Parathyroid adenoma (tissue), 2 donors: ENCODE results near the gene FRAS1.
"Not testable (repeated sequence)": the region's sequence is repeated elsewhere in the genome, so short reads cannot be mapped to it uniquely, and the experiment has no call there.

ENCODE experiments used
- H2AFZ ChIP-seq: fragments of 300-600 bp; sonication (generic); one replicate; pipeline ENCODE4 v1.7.0; 2017; ENCODE audit warnings: antibody characterized with exemption, mild to moderate bottlenecking
- H3K27ac ChIP-seq: fragments of 300-600 bp; sonication (generic); one replicate; pipeline ENCODE4 v1.7.0; 2017
- H3K27me3 ChIP-seq: fragments of 300-600 bp; sonication (generic); one replicate; pipeline ENCODE4 v1.7.0; 2017; ENCODE audit warnings: low read length; ENCODE audit not compliant: control insufficient read depth, insufficient read depth
- H3K36me3 ChIP-seq: fragments of 300-600 bp; sonication (generic); one replicate; pipeline ENCODE4 v1.7.0; 2017; ENCODE audit warnings: low read length; ENCODE audit not compliant: control insufficient read depth, insufficient read depth
- H3K4me1 ChIP-seq: fragments of 300-600 bp; sonication (generic); one replicate; pipeline ENCODE4 v1.7.0; 2017; ENCODE audit warnings: control low read depth
- H3K4me2 ChIP-seq: fragments of 300-600 bp; sonication (generic); one replicate; pipeline ENCODE4 v1.7.0; 2017; ENCODE audit warnings: low read length
- H3K4me3 ChIP-seq: fragments of 300-600 bp; sonication (generic); one replicate; pipeline ENCODE4 v1.7.0; 2017; ENCODE audit warnings: low read depth, low read length
- H3K79me2 ChIP-seq: fragments of 300-600 bp; sonication (generic); one replicate; pipeline ENCODE4 v1.7.0; 2017; ENCODE audit warnings: control low read depth
- H3K9ac ChIP-seq: fragments of 300-600 bp; sonication (generic); one replicate; pipeline ENCODE4 v1.7.0; 2017; ENCODE audit warnings: mild to moderate bottlenecking
- H3K9me3 ChIP-seq: fragments of 300-600 bp; sonication (generic); one replicate; pipeline ENCODE4 v1.7.0; 2017; ENCODE audit warnings: low read length; ENCODE audit not compliant: control insufficient read depth
- TF ChIP-seq, protein P1 (sequence below): fragments of 300-600 bp; sonication (generic); IDR thresholded peaks from one replicate; pipeline ENCODE4 v1.7.0; 2017; ENCODE audit warnings: antibody characterized with exemption, mild to moderate bottlenecking
- donor health status: primary hyperparathyroidism.

Gene FRAS1

DNA sequence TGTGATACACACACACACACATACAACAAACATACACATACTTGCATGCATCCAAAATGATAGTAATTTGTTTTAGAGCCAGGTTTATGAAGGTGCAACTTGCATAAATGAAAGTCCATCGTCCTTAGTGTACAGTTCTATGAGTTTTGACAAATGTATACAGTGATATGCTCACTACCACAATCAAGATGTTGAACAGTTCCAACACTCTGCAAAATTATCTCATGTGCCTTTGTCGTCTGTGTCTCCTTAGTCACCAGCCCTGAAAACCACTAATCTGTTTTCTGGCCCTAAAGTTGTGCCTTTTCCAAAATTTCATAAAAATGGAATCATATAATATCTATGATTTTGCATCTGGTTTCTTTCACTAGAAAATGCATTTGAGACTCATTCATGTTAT, 426.7 kb downstream of the FRAS1 start:
- H3K36me3 ChIP-seq: no peaks in the 10 kb centered on the region
- H3K27ac ChIP-seq: no peak overlapping the region
- no peak overlapping the region for H3K4me3 ChIP-seq
- no peak overlapping the region for H3K4me2 ChIP-seq
- H3K79me2 ChIP-seq: no peaks in the 10 kb centered on the region
- TF ChIP-seq, protein P1, sequence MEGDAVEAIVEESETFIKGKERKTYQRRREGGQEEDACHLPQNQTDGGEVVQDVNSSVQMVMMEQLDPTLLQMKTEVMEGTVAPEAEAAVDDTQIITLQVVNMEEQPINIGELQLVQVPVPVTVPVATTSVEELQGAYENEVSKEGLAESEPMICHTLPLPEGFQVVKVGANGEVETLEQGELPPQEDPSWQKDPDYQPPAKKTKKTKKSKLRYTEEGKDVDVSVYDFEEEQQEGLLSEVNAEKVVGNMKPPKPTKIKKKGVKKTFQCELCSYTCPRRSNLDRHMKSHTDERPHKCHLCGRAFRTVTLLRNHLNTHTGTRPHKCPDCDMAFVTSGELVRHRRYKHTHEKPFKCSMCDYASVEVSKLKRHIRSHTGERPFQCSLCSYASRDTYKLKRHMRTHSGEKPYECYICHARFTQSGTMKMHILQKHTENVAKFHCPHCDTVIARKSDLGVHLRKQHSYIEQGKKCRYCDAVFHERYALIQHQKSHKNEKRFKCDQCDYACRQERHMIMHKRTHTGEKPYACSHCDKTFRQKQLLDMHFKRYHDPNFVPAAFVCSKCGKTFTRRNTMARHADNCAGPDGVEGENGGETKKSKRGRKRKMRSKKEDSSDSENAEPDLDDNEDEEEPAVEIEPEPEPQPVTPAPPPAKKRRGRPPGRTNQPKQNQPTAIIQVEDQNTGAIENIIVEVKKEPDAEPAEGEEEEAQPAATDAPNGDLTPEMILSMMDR: no peak
- no peak overlapping the region for H3K9ac ChIP-seq
- H2AFZ ChIP-seq: no peak overlapping the region
- H3K4me1 ChIP-seq: no peaks in the 10 kb centered on the region
- no peaks in the 10 kb centered on the region for H3K9me3 ChIP-seq
- no peaks in the 10 kb centered on the region for H3K27me3 ChIP-seq

GRCh38 chr4:78484574-78484973, 427.5 kb downstream of the FRAS1 start:
- Histone ChIP-seq H3K9ac (no peak overlapping the region), H3K79me2 (no peaks in the 10 kb centered on the region), H3K9me3 (no peaks in the 10 kb centered on the region), H3K36me3 (no peaks in the 10 kb centered on the region), H3K27ac (no peak overlapping the region), H3K27me3 (no peaks in the 10 kb centered on the region), H3K4me2 (no peak overlapping the region), H3K4me3 (no peak overlapping the region), H2AFZ (no peak overlapping the region), H3K4me1 (no peaks in the 10 kb centered on the region)
- TF ChIP-seq, protein P1: no peak

DNA sequence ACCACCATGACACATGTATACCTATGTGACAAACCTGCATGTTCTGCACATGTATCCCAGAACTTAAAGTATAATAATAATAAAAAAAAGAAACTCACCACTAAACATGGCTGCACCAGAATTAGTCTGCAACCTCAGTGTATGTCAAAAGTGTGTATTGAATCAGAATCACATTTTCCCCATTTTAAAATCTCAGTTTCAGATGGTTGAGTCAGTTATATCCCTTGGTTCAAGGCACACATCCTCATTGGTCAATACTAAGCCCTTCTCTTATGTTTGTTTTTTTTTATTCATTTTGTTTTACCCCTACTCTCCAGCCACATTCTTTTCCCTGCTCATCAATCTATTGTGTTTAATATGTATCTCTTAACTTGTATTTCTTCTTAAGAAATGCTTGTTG, 436.6 kb downstream of the FRAS1 start:
- Histone ChIP-seq H3K4me1 (peaks cover 2% of the 10 kb centered on the region), H3K9ac (no peak overlapping the region)
- TF ChIP-seq, protein P1: no peak

GRCh38 chr4:78496021-78496643, 439.0 kb downstream of the FRAS1 start:
- Histone ChIP-seq H2AFZ (no peak overlapping the region), H3K9me3 (no peaks in the 10 kb centered on the region), H3K9ac (no peak overlapping the region), H3K27ac (no peak overlapping the region), H3K4me3 (no peak overlapping the region), H3K4me2 (no peak overlapping the region), H3K36me3 (no peaks in the 10 kb centered on the region), H3K27me3 (no peaks in the 10 kb centered on the region), H3K4me1 (peaks cover 2% of the 10 kb centered on the region), H3K79me2 (no peaks in the 10 kb centered on the region)
- TF ChIP-seq, protein P1: no peak

More for the DNA sequence above, 436.6 kb downstream of the FRAS1 start:
- Histone ChIP-seq H3K27ac (no peak overlapping the region), H3K9me3 (no peaks in the 10 kb centered on the region), H3K27me3 (no peaks in the 10 kb centered on the region), H3K79me2 (no peaks in the 10 kb centered on the region), H3K4me2 (no peak overlapping the region), H3K4me3 (no peak overlapping the region), H2AFZ (no peak overlapping the region), H3K36me3 (no peaks in the 10 kb centered on the region)

- not testable (repeated sequence) for H3K4me2 ChIP-seq, H3K79me2 ChIP-seq, H3K36me3 ChIP-seq, H3K27me3 ChIP-seq, H3K9ac ChIP-seq, H3K27ac ChIP-seq, H3K9me3 ChIP-seq, H3K4me3 ChIP-seq, H2AFZ ChIP-seq, H3K4me1 ChIP-seq
Measured at GRCh38 chr4:78506260-78506659, 449.1 kb downstream of the FRAS1 start.
